Mesendoderm (in vitro differentiated cells): Measurements from ENCODE around the gene LRRC19.

ENCODE experiments used
- DNase-seq: peaks from one replicate; pipeline ENCODE4 v3.0.0; 2013
- H2AK5ac ChIP-seq: 2 replicates; pipeline ENCODE4 v1.6.1; 2013; ENCODE audit warnings: low read length, inconsistent platforms
- H2BK120ac ChIP-seq: 2 replicates; pipeline ENCODE4 v1.6.1; 2013; ENCODE audit warnings: low read depth, mild to moderate bottlenecking, low read length, moderate library complexity, mixed read lengths
- H2BK15ac ChIP-seq: replicated peaks from 2 replicates; pipeline ENCODE4 v1.6.1; 2013; ENCODE audit warnings: low read depth, mild to moderate bottlenecking, moderate library complexity
- H2BK5ac ChIP-seq: 2 replicates; pipeline ENCODE4 v1.6.1; 2013; ENCODE audit warnings: low read length, inconsistent platforms
- H3K18ac ChIP-seq: 2 replicates; pipeline ENCODE4 v1.6.1; 2013; ENCODE audit warnings: mild to moderate bottlenecking, low read length, mixed read lengths
- H3K23ac ChIP-seq: one replicate; pipeline ENCODE4 v1.6.1; 2013; ENCODE audit warnings: low read length
- H3K27ac ChIP-seq: 2 replicates; pipeline ENCODE4 v1.5.1; 2013; ENCODE audit warnings: low read depth, mild to moderate bottlenecking, inconsistent platforms, low read length, moderate library complexity
- H3K27me3 ChIP-seq: 2 replicates; pipeline ENCODE4 v1.6.1; 2013; ENCODE audit warnings: low read length, control low read depth, mild to moderate bottlenecking, inconsistent platforms; ENCODE audit not compliant: insufficient read depth, poor library complexity
- H3K36me3 ChIP-seq: 2 replicates; pipeline ENCODE4 v1.6.1; 2013; ENCODE audit warnings: low read length, inconsistent platforms; ENCODE audit not compliant: control insufficient read depth, insufficient read depth
- H3K4ac ChIP-seq: one replicate; pipeline ENCODE4 v1.6.1; 2013; ENCODE audit warnings: low read depth, mild to moderate bottlenecking, low read length, moderate library complexity
- H3K4me1 ChIP-seq: 2 replicates; pipeline ENCODE4 v1.6.1; 2013; ENCODE audit warnings: low read depth, low read length, inconsistent platforms; ENCODE audit not compliant: control insufficient read depth
- H3K4me2 ChIP-seq: 2 replicates; pipeline ENCODE4 v1.6.1; 2013; ENCODE audit warnings: low read length
- H3K4me3 ChIP-seq: 2 replicates; pipeline ENCODE4 v1.5.1; 2013; ENCODE audit warnings: mild to moderate bottlenecking, low read length
- H3K56ac ChIP-seq: one replicate; pipeline ENCODE4 v1.6.1; 2013; ENCODE audit warnings: low read length
- H3K79me1 ChIP-seq: 2 replicates; pipeline ENCODE4 v1.6.1; 2013; ENCODE audit warnings: low read length, inconsistent platforms
- H3K79me2 ChIP-seq: 2 replicates; pipeline ENCODE4 v1.6.1; 2013; ENCODE audit warnings: mild to moderate bottlenecking, low read length; ENCODE audit not compliant: control insufficient read depth, insufficient read depth
- H3K9ac ChIP-seq: 2 replicates; pipeline ENCODE4 v1.6.1; 2013; ENCODE audit warnings: low read length, inconsistent platforms
- H4K5ac ChIP-seq: one replicate; pipeline ENCODE4 v1.6.1; 2013; ENCODE audit warnings: low read length
- H4K8ac ChIP-seq: one replicate; pipeline ENCODE4 v1.6.1; 2013; ENCODE audit warnings: low read depth, mild to moderate bottlenecking, control low read depth, low read length, moderate library complexity
- whole genome bisulfite sequencing: extraction: QIAGEN DNeasy Blood & Tissue Kit; methylation state at CpG from one replicate; pipeline ENCODE4 v1.1.7; 2013; ENCODE audit warnings: low lambda C conversion rate, missing lambda C conversion rate; ENCODE audit not compliant: insufficient coverage; ENCODE audit errors: extremely low coverage; 5-methylcytosine and 5-hydroxymethylcytosine counted together

Gene LRRC19

DNA sequence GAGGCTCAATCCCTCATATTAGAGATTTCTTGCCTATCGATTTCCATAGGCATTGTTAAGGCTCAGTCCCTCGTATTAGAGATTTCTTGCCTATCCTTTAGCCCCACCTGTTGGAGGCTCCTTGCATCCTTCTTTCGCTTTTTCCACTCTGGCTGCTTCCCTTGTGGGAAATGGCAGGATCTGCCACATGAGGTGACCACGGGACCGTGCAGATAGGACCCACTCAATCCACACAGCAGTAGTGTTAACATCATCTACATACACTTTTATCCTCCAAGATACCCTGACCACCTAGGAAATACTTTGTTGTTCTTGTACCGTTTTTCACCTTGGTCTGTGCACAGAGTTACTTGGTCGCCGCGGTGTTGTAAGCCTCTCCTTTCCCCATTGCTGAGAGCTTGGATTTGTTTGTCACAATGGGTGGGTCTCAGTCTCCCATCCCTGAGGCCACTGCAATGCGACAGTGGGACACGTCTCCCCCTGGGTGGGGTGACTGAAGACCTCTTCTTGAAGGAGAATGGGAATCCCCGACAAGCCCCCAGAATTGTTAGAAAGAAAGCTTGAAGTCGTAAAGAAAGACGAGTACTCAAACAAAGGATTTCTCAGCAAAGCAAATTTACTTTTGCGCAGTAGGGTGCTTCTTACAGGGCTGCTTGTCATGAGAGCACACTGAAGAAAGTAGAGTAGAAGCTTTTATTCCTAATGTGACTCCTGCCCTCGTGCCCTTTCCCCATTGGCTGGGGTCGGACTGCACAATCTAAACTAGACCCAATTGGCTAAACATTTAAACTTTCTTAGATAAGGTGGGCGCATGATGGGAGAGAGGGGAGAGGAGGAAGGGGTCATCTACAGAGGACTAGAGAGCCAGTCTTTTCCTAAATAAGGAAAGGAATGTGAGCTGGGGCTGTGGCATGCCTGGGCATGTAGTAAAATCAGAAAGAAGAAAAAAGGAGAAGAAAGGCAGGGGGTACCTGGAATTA, 29.5 kb downstream of the LRRC19 start:
- H3K56ac ChIP-seq, result peak overlapping the region; percentile 29
- peak overlapping the region; percentile 4 for H3K9ac ChIP-seq
- H2AK5ac ChIP-seq, result no peak overlapping the region

DNA sequence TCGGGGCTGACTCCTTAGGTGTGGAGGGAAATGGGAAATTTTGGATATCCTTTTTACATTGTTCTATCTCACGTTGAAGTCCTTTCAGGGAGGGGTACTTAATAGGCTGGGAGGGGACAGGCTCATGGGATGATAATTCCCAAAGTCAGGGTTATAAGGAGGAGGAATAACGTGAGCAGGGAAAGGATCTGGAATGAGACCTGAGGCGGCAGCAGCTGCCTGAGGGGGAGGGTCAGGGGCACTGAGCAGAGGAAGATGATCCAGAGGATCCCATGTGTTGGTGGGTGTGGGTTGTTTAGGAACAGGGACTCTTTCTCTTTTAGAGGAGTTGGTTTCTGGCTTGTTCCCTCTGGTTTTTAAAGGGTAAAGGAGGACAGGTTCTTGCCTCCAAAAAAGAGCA, 30.5 kb downstream of the LRRC19 start:
- H3K23ac ChIP-seq, result no peak overlapping the region
- no peak overlapping the region for H2BK120ac ChIP-seq
- peaks cover 1% of the 10 kb centered on the region for H3K4me1 ChIP-seq
- H3K79me1 ChIP-seq, result no peaks in the 10 kb centered on the region
- no CpG with 5 or more reads among the region's 4 CpGs for WGBS
- H3K27me3 ChIP-seq, result no peaks in the 10 kb centered on the region
- H3K18ac ChIP-seq, result no peak overlapping the region
- H3K79me2 ChIP-seq, result no peaks in the 10 kb centered on the region
- DNase-seq, result peak; percentile 45
- H2BK5ac ChIP-seq, result no peak overlapping the region
- peak overlapping the region; percentile 68 for H3K56ac ChIP-seq
- H4K8ac ChIP-seq, result no peak overlapping the region
- H2BK15ac ChIP-seq, result no peak overlapping the region
- no peak overlapping the region for H2AK5ac ChIP-seq
- no peak overlapping the region for H4K5ac ChIP-seq
- H3K9ac ChIP-seq, result peak overlapping the region; percentile 31
- H3K4ac ChIP-seq, result no peak overlapping the region
- H3K4me2 ChIP-seq, result no peak overlapping the region
- H3K27ac ChIP-seq, result no peak overlapping the region
- no peak overlapping the region for H3K4me3 ChIP-seq
- no peaks in the 10 kb centered on the region for H3K36me3 ChIP-seq

More for the DNA sequence above, 29.5 kb downstream of the LRRC19 start:
- no peaks in the 10 kb centered on the region for H3K36me3 ChIP-seq
- peak overlapping the region; percentile 19 for H3K18ac ChIP-seq
- H3K79me1 ChIP-seq, result no peaks in the 10 kb centered on the region
- peak; percentile 84 for DNase-seq
- H3K4me2 ChIP-seq, result no peak overlapping the region
- no CpG with 5 or more reads among the region's 18 CpGs for WGBS
- H2BK15ac ChIP-seq, result no peak overlapping the region
- peak overlapping the region; percentile 29 for H2BK120ac ChIP-seq
- H3K27ac ChIP-seq, result peak overlapping the region; percentile 9
- H4K8ac ChIP-seq, result no peak overlapping the region
- no peak overlapping the region for H3K23ac ChIP-seq
- peaks cover 1% of the 10 kb centered on the region for H3K4me1 ChIP-seq
- H4K5ac ChIP-seq, result no peak overlapping the region
- no peak overlapping the region for H3K4ac ChIP-seq
- no peak overlapping the region for H3K4me3 ChIP-seq
- H2BK5ac ChIP-seq, result no peak overlapping the region
- no peaks in the 10 kb centered on the region for H3K79me2 ChIP-seq
- no peaks in the 10 kb centered on the region for H3K27me3 ChIP-seq

DNA sequence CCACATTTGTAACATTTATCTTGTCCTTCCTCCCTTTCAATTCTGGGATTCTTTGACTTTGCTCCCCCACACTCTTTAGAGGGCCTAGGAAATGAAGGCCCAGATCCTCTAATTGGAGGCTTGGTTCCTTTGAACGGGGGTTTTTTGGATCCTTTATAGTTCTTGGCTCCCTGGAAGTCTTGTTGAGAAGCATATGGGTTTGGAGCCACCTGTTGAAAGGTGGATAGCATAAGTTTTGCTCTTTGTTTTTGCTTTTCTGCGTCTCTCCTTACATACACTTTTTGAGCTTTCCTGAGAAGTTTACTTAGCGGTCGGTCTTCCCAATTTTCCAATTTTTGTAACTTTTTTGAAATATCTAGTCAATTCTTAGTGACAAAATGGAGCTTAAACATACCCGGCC, 31.5 kb downstream of the LRRC19 start:
- Histone ChIP-seq H3K9ac (no peak overlapping the region), H3K4me1 (peaks cover 1% of the 10 kb centered on the region), H3K36me3 (no peaks in the 10 kb centered on the region), H3K4me3 (no peak overlapping the region), H2BK5ac (no peak overlapping the region), H3K4me2 (no peak overlapping the region), H4K8ac (no peak overlapping the region), H3K23ac (no peak overlapping the region), H3K27me3 (no peaks in the 10 kb centered on the region), H2AK5ac (no peak overlapping the region), H3K4ac (no peak overlapping the region), H4K5ac (no peak overlapping the region), H3K18ac (no peak overlapping the region), H3K56ac (no peak overlapping the region), H3K79me2 (no peaks in the 10 kb centered on the region), H2BK15ac (peak overlapping the region; percentile 65), H3K79me1 (no peaks in the 10 kb centered on the region), H2BK120ac (no peak overlapping the region), H3K27ac (no peak overlapping the region)
- WGBS, result no CpG with 5 or more reads among the region's 5 CpGs
- DNase-seq, result peak; percentile 7

DNA sequence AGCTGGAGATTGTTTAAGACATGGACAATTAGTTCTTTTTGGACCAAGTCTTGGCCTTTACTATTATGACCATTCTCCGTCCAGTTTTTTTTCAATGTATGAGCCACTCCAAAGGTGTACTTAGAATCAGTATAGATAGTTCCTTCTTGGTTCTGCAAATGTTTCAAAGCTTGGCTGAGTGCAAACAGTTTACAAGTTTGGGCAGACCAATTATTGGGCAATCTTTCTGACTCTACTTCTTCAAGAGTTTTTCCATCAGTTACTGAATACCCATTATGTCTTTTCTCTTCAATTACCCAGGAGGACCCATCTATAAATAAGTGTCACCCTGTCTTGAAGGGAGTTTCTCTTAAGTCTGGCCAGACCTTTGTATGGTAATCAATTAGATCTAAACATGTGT, 33.8 kb downstream of the LRRC19 start:
- H3K4me3 ChIP-seq, result no peak overlapping the region
- no peak overlapping the region for H4K8ac ChIP-seq
- no CpG with 5 or more reads among the region's 1 CpG for whole genome bisulfite sequencing
- H2BK120ac ChIP-seq, result no peak overlapping the region
- H2AK5ac ChIP-seq, result no peak overlapping the region
- no peak overlapping the region for H3K18ac ChIP-seq
- H3K79me2 ChIP-seq, result no peaks in the 10 kb centered on the region
- no peak overlapping the region for H3K4me2 ChIP-seq
- DNase-seq, result no peak
- no peak overlapping the region for H3K9ac ChIP-seq
- H3K4me1 ChIP-seq, result peaks cover 1% of the 10 kb centered on the region
- no peak overlapping the region for H3K4ac ChIP-seq
- H3K56ac ChIP-seq, result no peak overlapping the region
- H3K23ac ChIP-seq, result no peak overlapping the region
- no peak overlapping the region for H4K5ac ChIP-seq
- no peak overlapping the region for H2BK5ac ChIP-seq
- no peak overlapping the region for H3K27ac ChIP-seq
- H3K36me3 ChIP-seq, result no peaks in the 10 kb centered on the region
- no peaks in the 10 kb centered on the region for H3K79me1 ChIP-seq
- H2BK15ac ChIP-seq, result no peak overlapping the region
- no peaks in the 10 kb centered on the region for H3K27me3 ChIP-seq

DNA sequence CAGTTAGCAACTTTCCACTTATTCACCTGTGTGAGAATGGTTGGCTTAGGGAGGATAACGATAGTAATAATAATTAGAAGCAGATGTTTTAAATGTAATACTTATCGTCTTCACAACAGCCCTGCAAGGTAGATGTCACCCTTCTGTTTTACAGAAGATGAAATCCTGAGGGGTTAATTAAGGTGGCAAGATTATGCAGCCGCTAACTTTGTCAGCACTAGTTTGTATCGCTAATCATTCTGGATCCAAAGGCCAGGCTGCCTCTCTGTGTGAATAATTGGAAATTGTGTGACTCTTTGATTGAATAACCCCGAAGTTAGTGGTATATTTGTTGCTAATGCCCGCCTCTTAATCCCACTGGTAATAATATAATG, 48.6 kb downstream of the LRRC19 start:
- Histone ChIP-seq H4K8ac (no peak overlapping the region), H3K18ac (peak overlapping the region; percentile 7), H3K27me3 (no peaks in the 10 kb centered on the region), H3K27ac (peak overlapping the region; percentile 13), H3K79me2 (no peaks in the 10 kb centered on the region), H3K4ac (no peak overlapping the region), H4K5ac (no peak overlapping the region), H3K4me1 (no peaks in the 10 kb centered on the region), H3K23ac (no peak overlapping the region), H3K4me2 (peak overlapping the region; percentile 72), H2BK15ac (no peak overlapping the region), H2BK5ac (no peak overlapping the region), H3K36me3 (no peaks in the 10 kb centered on the region), H3K9ac (peak overlapping the region; percentile 87), H3K4me3 (peak overlapping the region; percentile 83), H2AK5ac (no peak overlapping the region), H3K56ac (peak overlapping the region; percentile 92), H3K79me1 (no peaks in the 10 kb centered on the region), H2BK120ac (no peak overlapping the region)
- WGBS, result no CpG with 5 or more reads among the region's 6 CpGs
- DNase-seq, result no peak
